OCI-LY3 (cell line): ENCODE results near the gene VAT1L.

Experiments
- H2AFZ ChIP-seq: fragments of 200-600, 300-600 bp; shearing (Covaris generic); 2 replicates; pipeline ENCODE4 v1.6.0; 2014; ENCODE audit warnings: antibody characterized with exemption, low read depth, low read length
- H3K27ac ChIP-seq: fragments of 200-600, 300-600 bp; sonication (generic); 2 replicates; pipeline ENCODE4 v1.5.1; 2014; ENCODE audit warnings: mild to moderate bottlenecking, low read length, moderate library complexity, mixed read lengths
- H3K27me3 ChIP-seq: fragments of 200-600, 300-600 bp; sonication (generic); 2 replicates; pipeline ENCODE4 v1.6.1; 2014; ENCODE audit warnings: low read depth, low read length, mixed read lengths
- H3K36me3 ChIP-seq: fragments of 200-600, 300-600 bp; sonication (generic); replicated peaks from 2 replicates; pipeline ENCODE3; 2014; ENCODE audit warnings: low read depth, low read length, mixed read lengths
- H3K4me1 ChIP-seq: fragments of 300-600, 200-600 bp; sonication (generic); 2 replicates; pipeline ENCODE4 v1.6.1; 2014; ENCODE audit warnings: low read length, mixed read lengths
- H3K4me2 ChIP-seq: fragments of 200-600, 300-600 bp; sonication (generic); 2 replicates; pipeline ENCODE4 v1.6.1; 2014; ENCODE audit warnings: low read length, mixed read lengths
- H3K4me3 ChIP-seq: fragments of 300-600, 200-600 bp; sonication (generic); 2 replicates; pipeline ENCODE4 v1.5.1; 2014; ENCODE audit warnings: antibody characterized with exemption, mild to moderate bottlenecking, low read length, moderate library complexity
- H3K79me2 ChIP-seq: fragments of 300-600, 200-600 bp; shearing (Covaris generic); 2 replicates; pipeline ENCODE4 v1.6.1; 2014; ENCODE audit warnings: mild to moderate bottlenecking, low read length, mixed read lengths
- H3K9ac ChIP-seq: fragments of 300-600, 200-600 bp; shearing (Covaris generic); 2 replicates; pipeline ENCODE4 v1.6.0; 2014; ENCODE audit warnings: mild to moderate bottlenecking, low read length, moderate library complexity
- H3K9me3 ChIP-seq: fragments of 200-600, 300-600 bp; shearing (Covaris generic); 2 replicates; pipeline ENCODE4 v1.6.1; 2014; ENCODE audit warnings: low read length, mixed read lengths; ENCODE audit not compliant: insufficient read depth
- H4K20me1 ChIP-seq: fragments of 200-600, 300-600 bp; sonication (generic); 2 replicates; pipeline ENCODE4 v1.6.1; 2016; ENCODE audit warnings: low read length, mixed read lengths; ENCODE audit not compliant: insufficient read depth
- CTCF ChIP-seq: fragments of 200-600, 300-600 bp; sonication (generic); IDR thresholded peaks from 2 replicates; pipeline ENCODE4 v1.5.1; 2014; ENCODE audit warnings: antibody characterized with exemption, low read length, low read depth
- EZH2phosphoT487 ChIP-seq: fragments of 200-600 bp; shearing (Covaris generic); IDR thresholded peaks from 2 replicates; pipeline ENCODE4 v1.6.1; 2018; ENCODE audit warnings: antibody characterized with exemption, mixed run types, low read depth

Gene VAT1L

GRCh38 chr16:77793417-77793816 is 5.1 kb downstream of the VAT1L start:
- H3K27ac ChIP-seq, result no peak overlapping the region
- TF ChIP-seq EZH2phosphoT487 (no peak), CTCF (no peak)
- no peaks in the 10 kb centered on the region for H4K20me1 ChIP-seq
- H3K4me3 ChIP-seq, result no peak overlapping the region
- peaks cover 27% of the 10 kb centered on the region for H3K27me3 ChIP-seq
- no peaks in the 10 kb centered on the region for H3K36me3 ChIP-seq
- no peak overlapping the region for H3K4me2 ChIP-seq
- H3K9ac ChIP-seq, result no peak overlapping the region
- no peaks in the 10 kb centered on the region for H3K9me3 ChIP-seq
- no peaks in the 10 kb centered on the region for H3K4me1 ChIP-seq
- no peaks in the 10 kb centered on the region for H3K79me2 ChIP-seq
- no peak overlapping the region for H2AFZ ChIP-seq

GRCh38 chr16:77794586-77794985 is 6.2 kb downstream of the VAT1L start:
- Histone ChIP-seq H3K27ac (no peak overlapping the region), H3K79me2 (no peaks in the 10 kb centered on the region), H3K4me3 (no peak overlapping the region), H4K20me1 (no peaks in the 10 kb centered on the region), H3K9ac (no peak overlapping the region), H3K9me3 (no peaks in the 10 kb centered on the region), H3K4me2 (no peak overlapping the region), H3K36me3 (no peaks in the 10 kb centered on the region), H3K4me1 (no peaks in the 10 kb centered on the region), H2AFZ (no peak overlapping the region), H3K27me3 (peaks cover 31% of the 10 kb centered on the region)
- no peak for TF ChIP-seq EZH2phosphoT487
- TF ChIP-seq CTCF, result no peak

- Histone ChIP-seq H3K79me2 (no peaks in the 10 kb centered on the region), H3K4me3 (no peak overlapping the region), H3K27me3 (peaks cover 15% of the 10 kb centered on the region), H3K36me3 (no peaks in the 10 kb centered on the region), H3K4me2 (no peak overlapping the region), H3K27ac (no peak overlapping the region), H4K20me1 (no peaks in the 10 kb centered on the region), H3K4me1 (no peaks in the 10 kb centered on the region), H3K9me3 (no peaks in the 10 kb centered on the region), H3K9ac (no peak overlapping the region), H2AFZ (no peak overlapping the region)
- TF ChIP-seq CTCF (no peak), EZH2phosphoT487 (no peak)
Observed at GRCh38 chr16:77801817-77802216, 13.5 kb downstream of the VAT1L start.

- Histone ChIP-seq H2AFZ (no peak overlapping the region), H3K4me1 (no peaks in the 10 kb centered on the region), H3K27me3 (peaks cover 5% of the 10 kb centered on the region; the same call in 1 of the 2 replicates), H3K36me3 (no peaks in the 10 kb centered on the region), H3K4me3 (no peak overlapping the region), H4K20me1 (no peaks in the 10 kb centered on the region), H3K9me3 (no peaks in the 10 kb centered on the region), H3K4me2 (no peak overlapping the region), H3K27ac (no peak overlapping the region), H3K79me2 (no peaks in the 10 kb centered on the region), H3K9ac (no peak overlapping the region)
- TF ChIP-seq EZH2phosphoT487, result no peak
- no peak for TF ChIP-seq CTCF
Observed at GRCh38 chr16:77805398-77805797, 17.0 kb downstream of the VAT1L start.
